Fibroblast of pulmonary artery (primary cell): Measurements from ENCODE around the gene TMEM120A.

ENCODE experiments used
- DNase-seq: peaks from one replicate; pipeline ENCODE4 v3.0.0-alpha.2; 2010; ENCODE audit warnings: low read depth
- H3K4me3 ChIP-seq: replicated peaks from 2 replicates; pipeline ENCODE4 v1.5.1; 2011; ENCODE audit warnings: low read depth, mild to moderate bottlenecking, control low read depth, low read length, moderate library complexity
- TF ChIP-seq, protein P1 (sequence below): IDR thresholded peaks from 2 replicates; pipeline ENCODE4 v1.5.1; 2011; ENCODE audit warnings: mild to moderate bottlenecking, control low read depth, low read length, inconsistent platforms; ENCODE audit errors: missing control alignments

TMEM120A gene

DNA sequence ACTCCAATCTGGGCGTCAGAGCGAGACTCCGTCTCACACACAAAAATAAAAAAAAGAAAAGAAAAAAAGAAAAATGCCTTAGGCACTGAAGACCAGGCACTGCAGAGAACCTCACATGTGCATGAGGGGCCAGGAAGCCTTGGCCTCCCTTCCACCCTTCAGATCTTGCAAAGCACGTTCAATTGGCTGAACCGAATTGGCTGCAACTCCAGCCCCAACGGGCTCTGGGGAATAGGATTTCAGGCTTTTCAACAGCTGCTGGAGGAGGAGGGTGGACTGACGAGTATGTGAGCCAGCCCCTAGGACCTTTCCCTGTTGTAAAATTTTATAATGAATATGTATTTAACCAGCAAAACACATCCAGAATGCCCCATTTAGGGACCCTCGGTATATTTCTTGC is 16.7 kb downstream of the TMEM120A start:
- DNase-seq = peak; percentile 53
- no peak overlapping the region for H3K4me3 ChIP-seq
- TF ChIP-seq, protein P1, sequence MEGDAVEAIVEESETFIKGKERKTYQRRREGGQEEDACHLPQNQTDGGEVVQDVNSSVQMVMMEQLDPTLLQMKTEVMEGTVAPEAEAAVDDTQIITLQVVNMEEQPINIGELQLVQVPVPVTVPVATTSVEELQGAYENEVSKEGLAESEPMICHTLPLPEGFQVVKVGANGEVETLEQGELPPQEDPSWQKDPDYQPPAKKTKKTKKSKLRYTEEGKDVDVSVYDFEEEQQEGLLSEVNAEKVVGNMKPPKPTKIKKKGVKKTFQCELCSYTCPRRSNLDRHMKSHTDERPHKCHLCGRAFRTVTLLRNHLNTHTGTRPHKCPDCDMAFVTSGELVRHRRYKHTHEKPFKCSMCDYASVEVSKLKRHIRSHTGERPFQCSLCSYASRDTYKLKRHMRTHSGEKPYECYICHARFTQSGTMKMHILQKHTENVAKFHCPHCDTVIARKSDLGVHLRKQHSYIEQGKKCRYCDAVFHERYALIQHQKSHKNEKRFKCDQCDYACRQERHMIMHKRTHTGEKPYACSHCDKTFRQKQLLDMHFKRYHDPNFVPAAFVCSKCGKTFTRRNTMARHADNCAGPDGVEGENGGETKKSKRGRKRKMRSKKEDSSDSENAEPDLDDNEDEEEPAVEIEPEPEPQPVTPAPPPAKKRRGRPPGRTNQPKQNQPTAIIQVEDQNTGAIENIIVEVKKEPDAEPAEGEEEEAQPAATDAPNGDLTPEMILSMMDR = no peak

DNA sequence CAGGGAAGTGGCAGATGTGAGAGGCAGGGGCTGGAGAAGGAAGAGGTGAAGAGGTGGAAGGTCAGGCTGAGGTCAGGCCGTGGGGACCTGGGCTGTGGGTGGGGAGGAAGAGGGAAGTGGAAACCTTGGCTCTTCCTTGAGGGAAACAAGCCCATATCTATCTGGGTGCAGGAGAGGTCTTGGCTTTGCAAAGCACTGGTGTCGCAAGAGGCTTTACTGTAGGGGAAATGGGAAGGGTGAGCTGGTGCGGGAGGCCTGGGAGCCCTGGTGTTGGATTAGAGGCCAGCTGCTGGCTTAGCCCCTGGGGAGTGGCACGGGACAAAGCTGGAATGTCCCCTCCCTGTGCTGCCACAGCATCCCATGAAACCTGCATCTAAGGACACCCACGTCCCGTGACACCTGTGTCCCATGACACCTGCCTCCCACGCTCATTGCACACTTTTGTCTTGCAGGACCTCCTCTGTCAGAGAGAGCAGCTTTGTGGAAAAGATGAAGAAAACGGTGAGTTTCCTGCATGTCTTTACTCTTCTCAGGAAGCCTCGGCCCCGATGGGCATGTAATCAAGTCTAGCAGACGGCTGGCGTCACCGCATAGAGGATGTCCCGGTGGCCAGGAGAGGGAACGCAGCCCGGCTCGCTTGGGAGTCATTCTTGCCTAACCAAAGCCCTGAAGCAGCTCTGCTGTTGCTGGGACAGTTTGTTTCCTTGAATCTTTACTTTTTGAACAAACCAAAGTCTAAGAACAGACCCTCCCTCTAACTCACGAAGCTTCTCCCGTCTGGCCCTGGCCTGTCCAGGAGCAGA is 22.2 kb downstream of the TMEM120A start:
- H3K4me3 ChIP-seq = no peak overlapping the region
- peak; percentile 50 for DNase-seq
- TF ChIP-seq, protein P1 = no peak

DNA sequence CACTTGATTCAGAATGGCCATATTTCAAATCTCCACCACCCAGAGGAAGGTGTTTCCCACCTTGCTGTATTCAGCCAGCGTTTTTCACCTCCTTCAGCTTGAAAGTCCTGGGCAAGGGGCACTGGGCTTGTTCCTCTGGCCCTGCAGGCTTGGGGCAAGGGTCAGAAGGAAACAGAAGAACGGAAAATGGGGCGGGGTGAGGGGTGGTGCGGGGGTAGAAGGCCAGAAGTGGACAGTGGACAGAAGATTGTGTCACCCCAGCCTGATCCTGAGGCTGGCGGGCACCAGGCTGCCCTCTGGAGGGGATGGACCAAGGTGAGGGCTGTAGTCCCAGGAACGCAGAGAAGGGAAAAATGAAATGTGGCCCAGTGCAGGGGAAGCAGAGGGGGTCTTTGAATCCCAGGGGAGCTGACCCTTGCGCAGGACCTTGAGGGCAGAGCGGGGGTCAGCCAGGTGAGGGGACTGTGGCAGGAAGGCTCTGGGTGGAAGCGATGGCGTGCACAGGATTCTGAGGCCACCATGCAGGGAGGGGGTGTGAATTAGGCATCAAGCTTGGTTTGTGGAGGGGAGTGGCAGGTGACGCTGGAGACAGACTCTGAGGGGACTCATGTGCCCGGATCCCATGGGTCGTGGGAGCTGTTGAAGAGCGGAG is 23.0 kb downstream of the TMEM120A start:
- no peak overlapping the region for H3K4me3 ChIP-seq
- TF ChIP-seq, protein P1 = no peak
- DNase-seq = no peak

DNA sequence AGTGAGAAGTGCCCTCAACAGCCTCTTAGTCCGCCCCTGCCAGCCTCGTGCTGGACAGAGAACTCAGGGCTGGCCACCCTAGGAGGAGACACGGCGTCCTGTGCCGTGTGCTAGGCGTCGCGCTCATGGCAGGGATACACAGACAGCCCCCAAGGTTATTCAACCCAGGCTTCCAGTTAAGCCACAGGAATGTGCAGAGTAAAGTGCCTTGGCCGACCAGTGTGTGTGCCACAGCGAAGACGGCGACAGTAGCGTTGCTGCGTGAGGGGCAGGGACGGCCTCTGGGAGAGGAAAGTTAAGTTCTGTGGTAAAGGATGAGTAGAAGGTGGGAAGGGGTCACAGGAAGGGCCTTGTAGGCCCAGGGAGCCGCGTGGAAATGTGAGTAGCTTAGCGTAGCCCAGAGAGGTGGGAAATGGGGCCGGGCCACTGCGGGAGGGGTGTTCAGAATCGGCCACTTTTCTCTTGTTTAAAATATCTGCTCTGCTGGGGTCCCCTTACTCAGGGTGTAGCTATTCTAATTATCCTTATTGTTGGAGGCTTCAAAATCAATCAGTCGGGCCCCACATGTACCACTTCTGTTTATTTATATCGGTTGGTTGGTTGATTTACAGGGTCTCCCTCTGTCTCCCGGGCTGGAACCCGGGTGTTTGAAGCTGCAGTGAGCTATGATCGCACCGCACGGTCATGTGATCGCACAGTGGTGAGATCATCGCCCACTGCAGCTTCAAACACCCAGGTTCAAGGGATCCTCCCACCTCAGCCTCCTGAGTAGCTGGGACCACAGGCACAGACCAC is 24.5 kb downstream of the TMEM120A start:
- TF ChIP-seq, protein P1 = no peak
- no peak for DNase-seq
- H3K4me3 ChIP-seq = no peak overlapping the region

DNA sequence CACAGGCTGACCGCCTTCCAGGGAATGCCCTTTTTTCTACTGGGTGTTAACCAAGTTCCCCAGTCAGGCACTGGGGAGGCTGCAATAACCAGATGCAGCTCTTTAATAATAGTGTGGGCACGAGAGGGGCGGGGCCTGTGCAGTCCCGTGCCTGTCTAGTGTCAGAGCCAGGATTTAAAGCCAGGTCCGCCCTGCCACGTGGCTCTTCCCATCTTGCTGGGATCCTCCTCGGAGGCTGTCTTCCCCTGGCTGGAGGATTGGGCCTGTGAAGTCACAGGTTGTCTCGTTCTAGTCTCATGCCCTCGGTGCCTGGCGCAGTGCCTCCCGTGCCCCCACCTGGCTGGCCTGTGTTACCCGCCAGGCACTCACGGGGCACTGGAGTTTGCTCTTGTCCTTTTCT is 25.2 kb downstream of the TMEM120A start:
- no peak for DNase-seq
- no peak overlapping the region for H3K4me3 ChIP-seq
- TF ChIP-seq, protein P1 = no peak

DNA sequence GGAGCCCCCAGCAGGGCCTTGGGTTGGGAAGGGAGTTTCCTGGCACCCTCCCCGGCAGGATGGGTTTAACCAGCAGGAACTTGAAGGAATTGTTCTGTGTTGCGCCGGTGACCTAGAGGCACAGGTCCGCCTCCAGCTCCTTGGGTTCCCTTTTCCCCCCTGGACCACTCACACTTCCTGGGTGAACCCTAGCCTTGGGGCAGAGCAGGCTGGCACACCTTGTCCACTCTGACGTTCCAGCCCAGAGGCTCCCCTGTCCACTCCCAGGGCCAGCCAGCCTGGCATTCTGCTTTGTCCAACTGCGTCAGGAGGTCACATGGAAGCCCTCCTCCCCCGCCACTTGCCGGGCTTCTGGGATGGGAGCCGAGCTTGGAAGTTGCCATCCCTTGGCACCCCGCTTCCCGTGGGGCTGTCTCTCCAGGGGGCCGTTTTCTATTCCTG is 25.8 kb downstream of the TMEM120A start:
- H3K4me3 ChIP-seq = no peak overlapping the region
- no peak for DNase-seq
- TF ChIP-seq, protein P1 = no peak
